Ramos (cell line): ENCODE data around the gene AKR1B15.

Source experiments
- in situ Hi-C: fragments of 300-500 bp; cut with MboI; formaldehyde crosslinking; loops from one replicate; pipeline ENCODE4 v1.14.3; 2022; ENCODE audit warnings: low sequenced_read_pairs; ENCODE audit not compliant: unreplicated experiment

AKR1B15 gene

DNA sequence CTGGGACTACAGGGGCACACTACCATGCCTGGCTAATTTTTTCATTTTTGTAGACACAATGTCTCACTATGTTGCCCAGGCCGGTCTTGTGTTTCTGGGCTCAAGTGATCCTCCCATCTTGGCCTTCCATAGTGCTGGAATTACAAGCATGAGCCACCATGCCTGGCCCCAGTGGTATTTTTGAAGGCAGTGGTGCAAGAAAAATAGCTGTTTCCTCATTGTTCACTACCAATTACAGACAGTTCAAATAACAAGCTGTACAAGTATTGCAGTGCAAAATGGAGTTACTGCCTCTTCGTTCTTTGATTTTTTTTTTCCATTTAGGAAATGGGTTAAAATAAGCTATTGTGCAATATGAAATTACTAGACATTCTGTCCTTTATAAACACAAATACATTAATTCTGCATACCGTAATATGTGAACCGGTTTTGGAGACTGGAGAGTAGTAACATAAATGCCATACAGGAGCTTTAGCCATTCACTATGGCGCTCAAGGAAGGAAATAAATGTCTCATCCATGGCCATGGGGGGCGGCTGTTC is 62.8 kb downstream of the AKR1B15 start:
- in situ Hi-C loops, result loop anchor here (25.0 kb wide), 1 partner anchor 174 kb away; no protein-coding TSS in a partner anchor

DNA sequence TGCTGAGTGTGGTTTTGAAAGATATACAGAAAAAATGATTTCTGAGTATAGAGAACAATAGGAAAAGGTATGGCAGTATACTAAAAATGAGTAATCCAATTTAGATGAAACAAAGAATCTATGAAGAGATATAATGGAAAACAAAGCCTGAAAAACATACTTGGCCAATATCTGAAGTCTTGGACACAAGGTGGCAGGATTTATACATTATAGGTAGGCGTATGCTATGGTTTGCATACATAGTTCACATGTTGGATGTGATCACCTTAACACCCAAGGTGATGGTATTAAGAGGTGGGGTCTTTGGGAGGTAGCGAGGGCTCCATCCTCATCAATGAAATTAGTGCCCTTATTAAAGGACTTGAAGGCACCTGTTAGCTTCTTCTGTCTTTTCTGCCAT is 63.3 kb downstream of the AKR1B15 start:
- in situ Hi-C loops, result loop anchor here (25.0 kb wide), 1 partner anchor 175 kb away; no protein-coding TSS in a partner anchor

DNA sequence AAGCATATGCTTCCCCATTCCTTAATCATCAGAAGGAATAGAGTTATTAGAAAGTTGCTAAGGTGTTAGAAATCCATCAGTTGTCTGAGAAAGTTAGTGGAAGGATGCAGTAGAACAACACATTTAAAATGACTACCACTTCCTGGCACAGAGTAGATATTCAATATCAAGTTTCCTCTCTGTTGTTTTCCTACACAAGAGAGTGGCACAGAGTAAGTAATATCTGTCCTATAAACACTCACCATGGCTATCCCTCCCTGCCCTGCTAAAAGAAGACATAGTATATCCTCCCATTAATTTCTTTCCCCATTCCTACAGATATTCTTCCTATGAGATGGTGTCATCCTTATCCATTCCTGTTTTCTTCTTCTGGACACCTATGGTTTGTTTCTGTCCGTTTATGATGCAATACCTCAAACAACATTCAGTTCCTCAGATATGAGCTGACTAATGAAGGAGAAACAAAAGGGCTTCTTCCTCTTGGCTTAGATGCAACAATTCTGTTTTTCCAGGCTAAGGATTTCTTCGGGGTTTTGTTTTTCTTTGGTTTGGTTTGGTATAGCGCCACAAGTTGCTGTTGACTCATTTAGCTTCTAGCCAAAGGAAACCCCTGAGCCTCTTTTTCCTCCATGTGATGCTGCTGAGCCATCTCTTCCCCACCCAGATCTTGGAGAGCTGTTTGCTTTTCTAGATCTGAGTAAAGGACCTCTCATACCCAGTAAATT is 64.9 kb downstream of the AKR1B15 start:
- in situ Hi-C loops, result loop anchor here (25.0 kb wide), 1 partner anchor 176 kb away; no protein-coding TSS in a partner anchor

DNA sequence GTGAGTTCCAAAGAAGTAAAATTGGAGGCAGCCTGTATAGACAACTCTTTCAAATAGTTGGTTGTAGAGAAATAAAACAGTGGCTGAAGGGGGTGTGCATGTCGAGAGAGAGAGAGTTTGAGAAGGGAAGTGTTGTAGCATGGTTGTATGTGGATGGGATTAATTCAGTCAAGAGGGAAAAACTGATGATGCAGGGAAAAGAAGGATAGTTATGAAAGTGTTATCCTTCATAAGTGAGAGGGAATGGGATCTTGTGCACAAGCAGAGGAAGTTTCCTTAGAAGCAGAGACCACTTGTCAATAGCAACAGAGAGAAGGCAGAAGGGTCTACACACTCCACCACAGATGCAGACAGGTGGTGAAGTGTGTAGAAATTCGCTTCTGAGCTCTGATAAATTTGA is 67.7 kb downstream of the AKR1B15 start:
- in situ Hi-C loops, result loop anchor here (25.0 kb wide), 1 partner anchor 179 kb away; no protein-coding TSS in a partner anchor

DNA sequence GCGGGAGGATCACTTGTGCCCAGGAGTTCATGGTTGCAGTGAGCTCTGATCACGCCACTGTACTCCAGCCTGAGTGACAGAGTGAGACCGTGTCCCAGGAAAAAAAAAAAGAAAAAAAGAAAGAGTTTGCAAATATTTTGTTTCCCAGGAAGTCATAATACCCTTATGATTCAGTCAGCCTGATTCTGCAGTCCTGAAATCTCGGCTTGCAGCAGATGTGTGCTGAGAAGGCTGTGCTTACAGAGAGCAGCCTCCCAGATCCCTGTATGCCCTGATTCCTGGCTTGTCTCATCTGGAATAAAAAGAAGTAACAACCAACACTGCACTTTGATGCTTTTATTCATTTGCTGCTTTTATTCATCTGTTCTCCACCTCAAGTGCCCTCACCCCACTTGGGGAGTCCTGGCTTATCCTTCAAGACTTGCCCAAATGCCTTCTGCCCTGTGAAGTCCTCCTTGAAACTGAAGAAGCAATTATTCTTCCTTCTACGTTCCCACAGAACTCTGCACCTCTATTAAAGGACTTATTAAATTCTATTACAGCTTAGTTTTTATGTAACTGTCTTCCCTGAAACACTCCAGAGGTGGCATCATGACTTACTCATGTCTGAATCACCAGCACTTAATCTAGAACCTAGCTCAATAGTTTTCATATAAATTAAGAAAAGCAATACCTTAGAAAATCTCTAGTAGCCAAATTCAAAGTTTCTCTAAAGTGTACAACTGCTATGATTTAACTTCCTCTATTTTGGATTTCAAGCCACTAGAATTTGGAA is 70.0 kb downstream of the AKR1B15 start:
- in situ Hi-C loops, result loop anchor here (25.0 kb wide), 1 partner anchor 182 kb away; no protein-coding TSS in a partner anchor

DNA sequence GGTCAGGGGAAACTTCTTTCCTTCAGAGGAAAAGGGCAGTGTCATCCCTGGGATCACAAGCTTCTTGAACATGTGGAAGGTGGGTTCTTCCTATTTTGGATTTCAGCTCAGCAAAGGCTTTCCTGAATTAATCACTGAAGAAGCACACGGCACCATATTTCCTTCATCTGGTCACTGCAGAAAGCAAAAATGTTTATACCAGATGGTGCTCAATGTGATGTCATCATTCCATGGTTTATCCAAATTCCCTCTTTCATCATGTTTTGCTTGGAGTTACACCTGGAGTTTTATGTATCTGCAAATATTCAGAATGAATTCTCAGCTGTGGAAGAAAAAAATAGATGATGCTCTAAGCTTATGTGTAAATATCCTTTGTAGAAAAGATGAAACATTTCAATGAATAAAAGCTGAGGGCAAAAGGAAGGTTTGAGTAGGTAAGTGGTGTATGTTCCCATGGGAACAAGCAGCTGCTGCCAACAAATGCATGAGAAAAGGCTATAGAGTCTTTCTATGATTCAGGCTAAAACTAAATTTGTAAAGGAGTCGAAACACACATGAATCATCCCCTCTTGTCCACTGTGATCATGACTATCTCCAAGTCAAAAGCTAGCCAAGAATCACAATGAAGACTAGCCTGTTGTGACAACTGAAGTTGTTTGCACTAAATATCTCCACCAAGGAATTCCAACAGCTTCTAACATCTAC is 70.9 kb downstream of the AKR1B15 start:
- in situ Hi-C loops, result loop anchor here (25.0 kb wide), 1 partner anchor 182 kb away; no protein-coding TSS in a partner anchor

DNA sequence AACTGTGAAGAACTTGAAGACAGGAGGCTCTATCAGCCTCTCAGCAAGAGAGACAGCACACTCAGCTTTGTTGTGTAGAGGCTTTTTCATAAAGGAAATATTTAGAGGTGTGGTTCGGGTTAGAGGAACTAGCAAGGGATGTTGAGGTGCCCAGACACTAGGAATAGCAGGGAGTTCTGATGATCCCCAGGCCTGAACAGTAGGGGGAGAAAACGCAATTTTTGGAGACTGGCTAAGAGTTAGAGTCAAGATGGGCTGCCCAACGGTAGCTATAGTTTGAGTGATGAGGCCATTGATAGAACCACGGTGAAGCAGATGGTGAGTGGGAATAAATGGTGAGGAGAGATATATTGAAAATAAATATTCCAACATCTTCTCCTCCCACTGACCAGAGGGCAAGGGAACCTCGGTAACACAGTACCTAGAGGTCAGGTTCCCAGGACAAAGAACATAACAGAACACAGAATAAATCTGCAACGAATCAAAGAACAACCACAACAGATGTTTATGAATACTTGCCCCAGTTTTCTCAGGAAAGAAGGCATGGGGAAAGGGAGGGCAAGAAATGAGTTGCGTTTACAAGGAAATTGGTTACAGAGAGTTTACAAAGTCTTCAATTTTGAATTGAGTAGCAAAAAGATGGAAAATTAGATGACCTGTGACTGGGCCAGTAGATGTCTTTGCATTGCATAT is 73.5 kb downstream of the AKR1B15 start:
- in situ Hi-C loops, result loop anchor here (25.0 kb wide), 1 partner anchor 185 kb away; no protein-coding TSS in a partner anchor

DNA sequence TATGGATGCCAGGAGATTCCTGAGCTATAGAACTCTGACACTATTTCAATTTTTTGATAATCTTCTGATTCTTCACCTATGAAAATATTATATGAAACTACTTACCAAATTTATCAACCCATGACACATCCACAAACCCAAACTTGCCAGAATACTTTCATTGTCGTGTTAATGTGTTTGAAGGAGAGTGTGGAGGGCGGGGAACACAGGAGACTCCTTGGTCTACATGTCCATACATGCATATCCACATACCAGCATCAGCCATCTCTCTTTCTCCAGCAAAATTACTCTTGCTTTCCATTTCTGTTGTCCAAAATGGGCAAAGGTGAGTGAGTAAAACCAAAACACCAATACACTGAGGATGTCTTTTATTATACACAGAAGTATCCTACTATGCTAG is 74.3 kb downstream of the AKR1B15 start:
- in situ Hi-C loops, result loop anchor here (25.0 kb wide), 1 partner anchor 186 kb away; no protein-coding TSS in a partner anchor

DNA sequence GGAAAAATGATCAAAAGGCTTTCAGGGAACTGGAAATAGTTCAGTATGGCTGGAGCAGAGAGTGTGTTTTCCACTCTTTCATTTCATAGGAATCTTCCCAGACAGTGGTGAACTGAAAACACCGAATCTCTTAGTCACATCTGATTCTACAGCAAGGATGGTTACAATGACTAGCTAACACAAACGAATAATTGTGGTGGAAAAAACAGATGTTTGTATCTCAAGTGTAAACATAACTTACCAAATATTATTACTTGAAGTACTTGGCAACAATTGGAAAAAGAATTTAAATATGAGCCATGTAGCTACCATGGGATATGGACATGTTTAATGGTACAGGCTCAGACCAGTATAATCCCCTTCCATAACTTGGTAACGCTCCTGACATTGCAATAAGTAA is 76.6 kb downstream of the AKR1B15 start:
- in situ Hi-C loops, result no loop called here

DNA sequence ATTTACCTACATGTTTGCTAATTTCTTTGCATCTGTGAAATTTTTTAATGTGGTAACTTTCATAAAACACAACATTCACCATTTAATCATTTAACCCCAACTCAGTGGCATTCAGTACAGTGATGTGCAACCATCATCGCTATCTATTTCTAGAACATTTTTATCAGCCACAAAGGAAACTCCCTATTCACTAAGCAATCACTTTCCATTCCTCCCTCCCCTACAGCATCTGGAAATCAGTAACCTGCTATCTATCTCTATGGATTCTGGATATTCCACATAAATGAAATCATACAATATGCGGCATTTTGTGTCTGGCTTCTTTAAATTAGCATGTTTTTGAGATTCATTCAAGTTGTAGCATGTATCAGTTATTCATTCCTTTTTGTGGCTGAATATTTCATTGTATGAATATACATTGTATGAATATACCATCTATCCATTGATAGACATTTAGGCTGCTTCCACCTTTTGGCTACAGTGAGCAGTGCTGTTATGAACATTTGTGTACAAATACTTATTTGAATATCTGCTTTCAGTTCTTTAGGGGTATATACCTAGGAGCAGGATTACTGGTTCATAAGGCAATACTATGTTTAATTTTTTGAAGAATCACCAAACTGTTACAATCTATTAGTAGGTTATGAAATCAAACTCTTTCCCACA is 78.3 kb downstream of the AKR1B15 start:
- in situ Hi-C loops, result no loop called here

DNA sequence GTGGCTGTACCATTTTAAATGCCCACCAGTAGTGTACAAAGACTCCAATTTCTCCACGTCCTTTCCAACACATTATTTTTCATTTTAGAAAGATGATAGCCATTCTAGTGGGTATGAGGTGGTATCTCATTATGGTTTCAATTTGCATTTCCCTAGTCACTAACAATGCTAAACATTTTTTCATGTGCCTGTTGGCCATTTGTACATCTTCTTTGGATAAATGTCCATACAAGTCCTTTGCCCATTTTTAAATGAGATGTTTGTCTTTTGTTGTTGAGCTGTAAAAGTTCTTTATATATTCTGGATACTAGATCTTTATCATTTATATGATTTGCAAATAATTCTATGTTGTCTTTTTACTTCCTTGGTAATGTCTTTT is 78.9 kb downstream of the AKR1B15 start:
- in situ Hi-C loops, result no loop called here

DNA sequence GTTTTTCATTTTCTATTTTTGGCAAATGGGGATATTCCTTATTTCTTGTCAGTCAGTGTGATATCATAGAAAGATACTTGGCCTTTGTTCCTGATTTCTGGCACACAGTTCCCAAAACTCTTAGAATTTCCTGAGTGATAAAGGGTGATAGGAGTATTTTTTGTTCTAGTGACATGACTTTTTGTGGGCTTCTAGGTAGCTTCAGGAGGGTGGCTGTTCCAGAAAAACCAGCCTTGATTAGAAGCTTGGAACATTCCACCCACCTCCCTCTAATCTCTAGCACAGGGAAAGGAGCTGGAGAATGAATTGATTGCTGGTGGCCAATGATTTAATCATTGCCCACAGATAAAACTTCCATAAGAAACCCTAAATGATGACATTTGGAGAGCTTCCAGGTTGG is 80.5 kb downstream of the AKR1B15 start:
- in situ Hi-C loops, result no loop called here
